Neural progenitor cell (in vitro differentiated cells): ENCODE measurements around the gene CACNA1E. TPM values are rescaled to one million over a fixed set of nuclear protein-coding genes. Genes with fewer than 3 reads are reported as not detected.

ENCODE experiments used
- DNase-seq: peaks from one replicate; pipeline ENCODE4 v3.0.0-alpha.2; 2016; ENCODE audit warnings: low spot score
- H2AFZ ChIP-seq: fragments of 200-600 bp; sonication (generic); replicated peaks from 2 replicates; pipeline ENCODE4 v1.6.1; 2016; ENCODE audit warnings: antibody characterized with exemption
- H3F3A ChIP-seq: fragments of 200-600 bp; sonication (generic); 2 replicates; pipeline ENCODE4 v1.6.1; 2016; ENCODE audit warnings: antibody characterized with exemption, low read depth
- H3K27ac ChIP-seq: fragments of 200-600 bp; sonication (generic); 2 replicates; pipeline ENCODE4 v1.5.1; 2016; ENCODE audit warnings: mild to moderate bottlenecking
- H3K27me3 ChIP-seq: fragments of 200-600 bp; sonication (generic); 2 replicates; pipeline ENCODE4 v1.6.1; 2016; ENCODE audit warnings: mild to moderate bottlenecking, moderate library complexity
- H3K36me3 ChIP-seq: fragments of 200-600 bp; sonication (generic); 2 replicates; pipeline ENCODE4 v1.5.1; 2016
- H3K4me1 ChIP-seq: fragments of 200-600 bp; sonication (generic); 2 replicates; pipeline ENCODE4 v1.6.1; 2016; ENCODE audit warnings: mixed run types
- H3K4me2 ChIP-seq: fragments of 200-600 bp; sonication (generic); 2 replicates; pipeline ENCODE4 v1.6.1; 2016
- H3K4me3 ChIP-seq: fragments of 200-600 bp; sonication (generic); 2 replicates; pipeline ENCODE4 v1.5.1; 2016
- H3K79me2 ChIP-seq: fragments of 200-600 bp; sonication (generic); 2 replicates; pipeline ENCODE4 v1.6.1; 2016; ENCODE audit warnings: low read depth
- H3K9ac ChIP-seq: fragments of 200-600 bp; sonication (generic); 2 replicates; pipeline ENCODE4 v1.6.1; 2016
- H3K9me3 ChIP-seq: fragments of 200-600 bp; sonication (generic); 2 replicates; pipeline ENCODE4 v1.5.1; 2016; ENCODE audit warnings: low read depth
- H4K20me1 ChIP-seq: fragments of 200-600 bp; sonication (generic); 2 replicates; pipeline ENCODE4 v1.6.1; 2016; ENCODE audit warnings: low read depth
- H3K27ac Mint-ChIP-seq: 3 replicates; pipeline ENCODE4 v1.8.0; 2021; ENCODE audit warnings: mixed read lengths
- H3K27me3 Mint-ChIP-seq: 2 replicates; pipeline ENCODE4 v1.8.0; 2022; ENCODE audit warnings: low read depth, mild to moderate bottlenecking, inconsistent platforms, moderate library complexity, mixed read lengths; ENCODE audit not compliant: insufficient read depth
- H3K36me3 Mint-ChIP-seq: 3 replicates; pipeline ENCODE4 v1.8.0; 2021; ENCODE audit warnings: mixed read lengths
- H3K4me1 Mint-ChIP-seq: 3 replicates; pipeline ENCODE4 v1.8.0; 2021; ENCODE audit warnings: mixed read lengths
- H3K4me3 Mint-ChIP-seq: 3 replicates; pipeline ENCODE4 v1.8.0; 2021; ENCODE audit warnings: mild to moderate bottlenecking, moderate library complexity, mixed read lengths
- H3K9me3 Mint-ChIP-seq: 3 replicates; pipeline ENCODE4 v1.8.0; 2020; ENCODE audit warnings: mixed read lengths
- CTCF ChIP-seq: fragments of 200-600 bp; sonication (generic); IDR thresholded peaks from 2 replicates; pipeline ENCODE4 v1.5.1; 2017; ENCODE audit warnings: antibody characterized with exemption, mild to moderate bottlenecking
- EZH2 ChIP-seq: fragments of 200-600 bp; sonication (generic); IDR thresholded peaks from 2 replicates; pipeline ENCODE4 v1.6.1; 2017; ENCODE audit warnings: antibody characterized with exemption, mild to moderate bottlenecking, moderate library complexity
- EZH2phosphoT487 ChIP-seq: fragments of 200-600 bp; sonication (generic); IDR thresholded peaks from 2 replicates; pipeline ENCODE4 v1.6.1; 2017; ENCODE audit warnings: antibody characterized with exemption
- total RNA-seq: library from RNA; depleted of rRNA; stranded (reverse); fragments of >200 nt; gene quantifications from 2 replicates; pipeline ENCODE4 v1.2.3, GENCODE V29; 2015; ENCODE audit warnings: low replicate concordance

CACNA1E gene
- total RNA-seq, 1 donor from 2014 or later, result 2.1 TPM

- H3K9me3 ChIP-seq, result no peaks in the 10 kb centered on the region
- no peak overlapping the region for H3K4me3 ChIP-seq
- no peaks in the 10 kb centered on the region for H3K27me3 ChIP-seq
- H3K27ac ChIP-seq, result no peak overlapping the region
- H2AFZ ChIP-seq, result no peak overlapping the region
- DNase-seq, result no peak
- no peak overlapping the region for H3K9ac ChIP-seq
- no peak overlapping the region for H3K4me2 ChIP-seq
- TF ChIP-seq EZH2 (no peak), EZH2phosphoT487 (no peak), CTCF (no peak)
- Mint-ChIP-seq H3K9me3 (no peaks in the 10 kb centered on the region), H3K4me1 (peaks cover 6% of the 10 kb centered on the region), H3K27ac (no peak overlapping the region), H3K36me3 (peaks cover 2% of the 10 kb centered on the region), H3K27me3 (peaks cover 3% of the 10 kb centered on the region), H3K4me3 (no peak overlapping the region)
- no peaks in the 10 kb centered on the region for H3K79me2 ChIP-seq
- H3F3A ChIP-seq, result peaks cover 7% of the 10 kb centered on the region
- no peaks in the 10 kb centered on the region for H3K36me3 ChIP-seq
- H3K4me1 ChIP-seq, result peaks cover 10% of the 10 kb centered on the region
- H4K20me1 ChIP-seq, result no peaks in the 10 kb centered on the region
These were observed 185.9 kb downstream of the CACNA1E start for GRCh38 chr1:181669246-181669645.

- no peaks in the 10 kb centered on the region for H4K20me1 ChIP-seq
- peaks cover 20% of the 10 kb centered on the region for H3K4me1 Mint-ChIP-seq
- no peaks in the 10 kb centered on the region for H3K9me3 ChIP-seq
- H2AFZ ChIP-seq, result no peak overlapping the region
- no peak overlapping the region for H3K9ac ChIP-seq
- H3K79me2 ChIP-seq, result no peaks in the 10 kb centered on the region
- peaks cover 20% of the 10 kb centered on the region for H3K4me1 ChIP-seq
- no peaks in the 10 kb centered on the region for H3K9me3 Mint-ChIP-seq
- TF ChIP-seq CTCF, result no peak
- no peak for TF ChIP-seq EZH2phosphoT487
- TF ChIP-seq EZH2, result no peak
- no peak for DNase-seq
- peaks cover 9% of the 10 kb centered on the region for H3K27me3 Mint-ChIP-seq
- H3K36me3 Mint-ChIP-seq, result peaks cover 2% of the 10 kb centered on the region
- H3K27ac Mint-ChIP-seq, result peak overlapping the region; percentile 7
- H3K4me3 ChIP-seq, result no peak overlapping the region
- H3K4me3 Mint-ChIP-seq, result no peak overlapping the region
- H3K27ac ChIP-seq, result no peak overlapping the region
- no peaks in the 10 kb centered on the region for H3K36me3 ChIP-seq
- H3F3A ChIP-seq, result peaks cover 16% of the 10 kb centered on the region
- H3K27me3 ChIP-seq, result no peaks in the 10 kb centered on the region
- H3K4me2 ChIP-seq, result peak overlapping the region; percentile 65
These were observed 191.3 kb downstream of the CACNA1E start for GRCh38 chr1:181674617-181675016.

DNA sequence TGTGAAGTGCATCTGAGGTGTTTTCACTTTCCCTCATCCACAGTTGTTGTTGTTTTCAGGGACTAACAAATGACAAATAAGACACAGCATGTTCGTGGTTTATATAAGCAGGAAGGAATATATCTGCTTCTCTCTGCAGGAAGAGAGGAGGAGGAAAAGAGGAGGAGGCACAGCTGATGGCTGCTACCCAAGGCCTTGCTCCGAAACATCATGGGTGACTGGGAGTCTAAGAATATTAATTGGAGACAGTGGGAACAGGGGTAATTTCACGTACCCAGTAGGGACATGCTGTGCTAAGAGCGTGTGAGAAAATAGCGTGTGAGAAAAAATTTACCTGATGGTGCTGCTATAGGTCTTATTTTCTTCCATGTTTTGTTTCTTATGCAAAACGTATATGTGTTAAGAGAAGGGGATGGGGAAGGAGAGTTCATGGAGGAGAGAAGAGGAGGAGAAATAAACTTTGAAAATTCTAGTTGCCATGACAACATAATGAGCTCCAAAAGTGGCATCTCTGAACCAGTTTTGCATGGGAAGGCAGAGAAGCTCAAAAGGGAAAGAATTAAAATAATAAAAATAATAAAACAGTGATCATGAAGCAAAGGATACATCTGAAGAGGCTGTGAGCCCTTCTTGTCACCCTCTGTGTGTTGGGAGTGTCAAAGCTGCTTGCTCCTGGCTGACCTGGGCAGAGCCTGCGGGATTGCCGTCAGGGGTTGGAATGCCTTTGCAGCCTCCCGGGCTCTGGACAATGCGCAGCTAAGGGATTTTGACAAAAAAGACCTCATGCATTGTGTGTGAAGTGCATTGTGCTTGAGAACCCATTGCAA lies 192.0 kb downstream of the CACNA1E start:
- H3K9me3 Mint-ChIP-seq, result no peaks in the 10 kb centered on the region
- peaks cover 16% of the 10 kb centered on the region for H3F3A ChIP-seq
- peaks cover 20% of the 10 kb centered on the region for H3K4me1 ChIP-seq
- peak; percentile 94 for DNase-seq
- H3K36me3 Mint-ChIP-seq, result peaks cover 2% of the 10 kb centered on the region
- peak overlapping the region; percentile 7 for H3K27ac Mint-ChIP-seq
- no peaks in the 10 kb centered on the region for H4K20me1 ChIP-seq
- peaks cover 9% of the 10 kb centered on the region for H3K27me3 Mint-ChIP-seq
- H3K4me1 Mint-ChIP-seq, result peaks cover 20% of the 10 kb centered on the region
- H3K36me3 ChIP-seq, result no peaks in the 10 kb centered on the region
- H3K27me3 ChIP-seq, result no peaks in the 10 kb centered on the region
- no peak overlapping the region for H3K4me3 ChIP-seq
- no peak overlapping the region for H3K4me3 Mint-ChIP-seq
- H3K27ac ChIP-seq, result no peak overlapping the region
- no peak overlapping the region for H2AFZ ChIP-seq
- peak overlapping the region; percentile 65 for H3K4me2 ChIP-seq
- no peaks in the 10 kb centered on the region for H3K9me3 ChIP-seq
- no peak overlapping the region for H3K9ac ChIP-seq
- H3K79me2 ChIP-seq, result no peaks in the 10 kb centered on the region
- TF ChIP-seq EZH2 (no peak), EZH2phosphoT487 (no peak), CTCF (no peak)
